CD1c-positive myeloid dendritic cell (primary cell): ENCODE results near the gene KRT26.
"Not testable (repeated sequence)": the region's sequence is repeated elsewhere in the genome, so short reads cannot be mapped to it uniquely, and the experiment has no call there.

Experiments
- DNase-seq: peaks from one replicate; pipeline ENCODE4 v3.0.0-alpha.2; 2016; ENCODE audit errors: extremely low spot score

KRT26 gene

GRCh38 chr17:40795019-40795667 lies 23.1 kb upstream of the KRT26 start:
- no peak for DNase-seq

DNA sequence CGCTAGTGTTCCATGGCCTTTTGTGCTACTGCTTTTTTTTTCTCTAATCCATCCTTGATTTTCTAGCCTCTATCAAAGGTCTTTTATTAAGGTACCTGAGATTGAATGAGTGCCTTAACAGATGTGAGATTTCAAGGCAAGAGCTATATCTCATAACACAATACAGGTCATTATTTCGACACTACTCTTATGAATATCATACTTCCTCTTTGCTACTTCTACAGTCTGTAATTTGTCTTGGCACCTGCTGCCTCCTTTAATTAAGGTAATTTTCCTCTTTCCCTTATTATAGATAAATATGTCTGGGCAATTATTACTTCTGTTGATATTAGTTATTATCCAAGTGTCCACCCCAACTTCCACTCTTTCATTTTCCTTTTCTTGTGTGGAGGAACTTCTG lies 22.5 kb upstream of the KRT26 start:
- DNase-seq: no peak

DNA sequence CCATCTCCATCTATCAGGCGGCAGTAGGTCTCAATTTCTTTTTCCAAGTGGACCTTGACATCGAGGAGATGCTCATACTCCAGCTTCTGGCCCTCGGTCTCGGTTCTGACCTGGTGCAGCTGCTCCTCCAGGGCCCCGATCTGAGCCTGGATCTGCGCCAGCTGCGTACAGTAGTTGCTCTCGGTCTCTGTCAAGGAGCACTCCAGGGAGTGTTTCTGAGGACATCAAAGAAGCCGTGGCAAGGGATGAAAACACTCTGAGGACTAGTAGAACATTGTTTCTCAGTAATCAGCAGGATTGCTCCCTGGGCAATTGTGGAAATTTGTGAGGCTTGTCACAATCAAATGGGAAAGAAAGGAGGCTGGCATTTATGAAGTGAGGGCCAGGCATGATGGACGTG lies 21.8 kb upstream of the KRT26 start:
- no peak for DNase-seq

- DNase-seq: no peak
These were observed 19.9 kb upstream of the KRT26 start for GRCh38 chr17:40791787-40792436.

DNA sequence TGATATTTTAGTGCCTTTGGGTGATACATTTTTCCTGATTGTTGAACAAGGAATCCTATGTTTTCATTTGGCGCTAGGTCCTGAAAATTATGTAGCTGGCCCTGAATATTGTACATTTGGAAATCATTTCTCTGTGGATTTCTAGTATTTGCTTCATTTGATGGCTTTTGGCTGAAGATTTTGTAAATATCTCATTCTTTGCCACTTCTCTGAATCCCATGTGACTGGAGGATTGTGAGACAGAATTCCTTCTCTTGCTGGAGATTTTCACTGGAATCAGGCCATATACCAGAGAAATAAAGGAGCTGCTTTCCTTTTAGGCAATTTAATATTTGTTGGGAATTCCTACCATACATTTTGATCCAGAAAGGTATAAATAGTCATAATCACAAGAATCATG lies 19.1 kb upstream of the KRT26 start:
- no peak for DNase-seq

DNA sequence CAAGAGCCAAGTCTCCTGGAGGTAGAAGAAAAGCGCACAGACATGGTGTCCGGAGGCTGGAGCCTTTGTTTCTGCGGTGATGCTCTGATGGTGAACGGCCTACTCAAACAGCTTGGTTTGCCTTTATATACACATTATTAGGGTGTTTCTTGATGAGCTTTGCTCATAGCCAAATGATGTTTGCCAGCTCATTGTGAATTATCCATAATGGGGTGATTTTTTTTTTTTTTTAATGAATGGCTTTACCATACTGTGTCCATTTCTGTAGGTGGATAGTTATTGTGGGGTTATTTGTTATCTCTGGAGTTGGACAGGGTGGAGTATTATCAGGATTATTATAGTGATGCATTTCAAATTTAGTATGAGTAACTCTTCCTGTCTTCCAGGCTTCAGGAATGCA lies 10.4 kb upstream of the KRT26 start, which contains the start of gene KRT27:
Gene KRT27 (minus strand): TSS at position 101 of the 400 bp plus-strand sequence. CDS start 57 bp downstream, at position 44.
- DNase-seq: no peak

- DNase-seq: no peak
These were observed 7.3 kb upstream of the KRT26 start for GRCh38 chr17:40779181-40779909.

- no peak for DNase-seq
These were observed 6.5 kb upstream of the KRT26 start for GRCh38 chr17:40778461-40778860.

DNA sequence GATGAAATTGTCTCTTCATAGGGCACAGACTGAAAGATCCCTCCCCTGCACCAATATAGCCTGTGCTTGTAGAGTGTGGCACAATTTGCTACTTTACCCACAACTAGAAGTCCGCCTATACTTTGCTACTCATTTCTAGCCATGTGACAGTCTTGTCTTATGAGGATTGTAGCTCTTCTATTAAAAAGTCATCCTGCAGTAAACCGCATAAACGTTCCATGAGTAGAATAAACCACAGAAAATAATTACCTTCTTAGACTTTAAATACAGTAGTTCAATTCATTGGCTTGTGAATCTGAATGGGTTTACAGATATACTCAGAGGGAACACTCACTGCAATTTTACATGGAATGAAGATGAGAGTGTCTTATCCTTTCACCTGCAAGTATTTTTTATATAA lies 6.0 kb upstream of the KRT26 start:
- no peak for DNase-seq

DNA sequence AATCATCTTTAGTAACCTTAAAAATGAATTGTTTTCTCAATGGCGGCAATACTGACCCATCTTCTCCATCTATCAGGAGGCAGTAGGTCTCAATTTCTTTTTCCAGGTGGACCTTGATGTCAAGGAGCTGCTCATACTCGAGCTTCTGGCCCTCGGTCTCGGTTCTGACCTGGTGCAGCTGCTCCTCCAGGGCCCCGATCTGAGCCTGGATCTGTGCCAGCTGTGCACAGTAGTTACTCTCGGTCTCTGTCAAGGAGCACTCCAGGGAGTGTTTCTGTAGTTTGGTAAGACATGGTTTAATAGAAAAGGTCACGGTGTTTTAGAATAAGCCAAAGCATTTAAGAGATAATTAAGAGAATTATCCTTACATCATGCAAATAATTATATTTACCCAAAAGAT lies 5.5 kb upstream of the KRT26 start:
- DNase-seq: no peak

GRCh38 chr17:40775945-40776344 lies 3.9 kb upstream of the KRT26 start:
- no peak for DNase-seq

DNA sequence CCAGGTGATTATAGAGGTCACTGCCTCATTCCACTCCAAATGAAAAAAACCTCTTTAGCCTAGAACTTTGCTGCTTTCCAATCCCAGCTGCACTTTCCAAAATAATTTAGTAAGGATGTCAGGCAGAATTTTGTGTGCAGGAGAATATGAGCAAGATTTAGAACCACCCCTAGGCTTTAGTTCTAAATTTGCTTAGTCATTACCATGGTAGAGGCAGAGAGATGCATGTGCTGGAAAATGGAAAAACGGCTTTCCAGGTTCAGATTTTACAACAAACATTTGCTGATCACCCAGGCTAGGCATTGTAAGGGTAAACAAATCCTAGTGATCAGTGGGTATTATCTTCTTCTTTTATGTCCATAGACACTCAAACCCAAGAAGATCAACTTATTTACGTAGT lies 6.3 kb downstream of the KRT26 start:
- DNase-seq: no peak

GRCh38 chr17:40763752-40764151 lies 8.2 kb downstream of the KRT26 start:
- no peak for DNase-seq

- DNase-seq: no peak
These were observed 11.6 kb downstream of the KRT26 start for GRCh38 chr17:40760105-40761016.

DNA sequence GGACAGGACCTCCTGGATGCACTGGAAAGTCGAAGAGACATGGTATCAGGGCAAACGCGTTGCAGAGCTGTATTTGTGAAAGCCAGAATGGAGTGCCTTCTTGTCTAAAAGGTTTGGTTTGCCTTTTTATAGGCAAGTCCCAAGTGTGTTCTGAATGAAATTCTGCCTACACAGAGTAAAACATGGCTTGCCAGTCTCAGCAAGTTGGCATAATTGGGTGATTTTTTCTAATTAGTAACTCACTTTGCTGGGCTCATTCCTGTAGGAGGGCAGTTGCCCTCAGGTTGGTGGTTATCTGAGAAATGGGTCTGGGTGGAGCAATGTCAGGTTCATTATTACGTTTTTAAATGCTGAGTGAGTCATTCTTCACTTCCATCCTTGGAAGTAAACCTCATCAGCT lies 16.8 kb downstream of the KRT26 start, which contains the start of gene KRT25:
Gene KRT25 (minus strand): TSS at position 101 of the 400 bp plus-strand sequence. CDS start 60 bp downstream, at position 41.
- no peak for DNase-seq

GRCh38 chr17:40753804-40754203 lies 18.2 kb downstream of the KRT26 start:
- DNase-seq: no peak

GRCh38 chr17:40751065-40751464 lies 20.9 kb downstream of the KRT26 start:
- DNase-seq: no peak

DNA sequence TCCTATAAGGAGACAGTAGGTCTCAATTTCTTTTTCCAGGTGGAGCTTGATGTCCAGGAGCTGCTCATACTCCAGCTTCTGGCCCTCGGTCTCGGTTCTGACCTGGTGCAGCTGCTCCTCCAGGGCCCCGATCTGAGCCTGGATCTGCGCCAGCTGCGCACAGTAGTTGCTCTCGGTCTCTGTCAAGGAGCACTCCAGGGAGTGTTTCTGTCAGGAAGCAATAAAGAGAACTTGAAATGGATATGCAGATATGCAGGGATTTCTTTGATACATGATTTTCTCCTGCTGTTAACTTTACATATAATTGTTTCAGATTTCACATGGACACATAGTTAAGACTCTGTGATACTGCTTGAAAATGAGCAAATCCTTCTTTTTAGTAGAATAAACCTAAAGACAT lies 21.6 kb downstream of the KRT26 start:
- DNase-seq: no peak

GRCh38 chr17:40748666-40749065 lies 23.3 kb downstream of the KRT26 start:
- not testable (repeated sequence) for DNase-seq

DNA sequence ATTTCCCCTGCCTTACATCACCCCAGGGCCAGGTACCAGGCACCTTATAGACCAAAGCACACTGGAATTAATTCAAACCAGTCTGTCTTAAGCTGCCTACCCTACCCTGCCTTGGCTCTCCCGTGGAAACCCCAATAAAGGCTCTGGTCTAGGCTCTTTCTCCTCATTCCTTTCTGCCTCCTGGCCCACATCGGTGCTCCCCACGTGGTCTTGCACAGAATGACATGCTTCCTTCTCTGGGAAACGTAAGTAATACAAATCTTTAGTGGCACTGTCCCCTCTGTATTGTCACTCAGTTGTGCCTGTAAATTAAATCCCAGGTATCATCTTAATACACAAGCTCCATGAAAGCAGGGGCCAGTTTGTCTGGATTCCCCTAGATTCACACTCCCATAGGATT lies 33.4 kb downstream of the KRT26 start:
- DNase-seq: no peak

DNA sequence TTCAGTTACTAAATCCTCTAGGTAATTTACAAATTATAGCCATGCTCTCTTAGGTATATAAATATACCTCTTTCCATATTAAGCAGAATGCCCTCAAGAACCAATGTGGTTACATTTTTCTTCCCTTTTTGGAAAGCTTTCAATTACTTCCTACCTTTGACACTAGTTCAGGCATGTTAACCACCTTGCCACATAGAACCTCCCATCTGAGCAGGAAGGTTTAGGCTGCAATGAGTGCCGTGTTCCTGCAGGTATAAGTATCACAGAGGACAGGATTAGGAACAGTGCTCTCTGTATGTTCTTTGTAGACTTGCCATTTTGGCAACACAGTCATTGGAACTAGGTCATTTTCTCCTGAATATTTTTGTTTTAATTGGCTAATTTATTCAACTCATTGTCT lies 37.0 kb downstream of the KRT26 start:
- no peak for DNase-seq

- no peak for DNase-seq
These were observed 38.0 kb downstream of the KRT26 start for GRCh38 chr17:40734018-40734417.
